OCI-M2 (cell line): ENCODE measurements around the gene MMS19.
"Not testable (repeated sequence)": the region's sequence is repeated elsewhere in the genome, so short reads cannot be mapped to it uniquely, and the experiment has no call there.

Source experiments
- DNase-seq: peaks from one replicate; lab custom pipeline; 2025; ENCODE audit not compliant: unreplicated experiment; lab: John Stamatoyannopoulos, UW

Gene MMS19

GRCh38 chr10:97506199-97506991, 8.2 kb upstream of the MMS19 start:
- DNase-seq, result no peak

- no peak for DNase-seq
These were observed 6.9 kb upstream of the MMS19 start for GRCh38 chr10:97505152-97505551.

- no peak for DNase-seq
These were observed 5.2 kb upstream of the MMS19 start for GRCh38 chr10:97503406-97503805.

- no peak for DNase-seq
These were observed 4.7 kb upstream of the MMS19 start for GRCh38 chr10:97502916-97503315.

- DNase-seq, result no peak
These were observed 2.0 kb upstream of the MMS19 start for GRCh38 chr10:97500297-97500575.

- DNase-seq, result no peak
These were observed 1.5 kb upstream of the MMS19 start for GRCh38 chr10:97499561-97500296.

GRCh38 chr10:97498841-97499560, 779 bp upstream of the MMS19 start, which contains the start of gene UBTD1:
Gene UBTD1 (plus strand): TSS chr10:97498924. CDS start chr10:97499204, 280 bp downstream.
- no peak for DNase-seq

- DNase-seq, result peak; percentile 27
These were observed 598 bp downstream of the MMS19 start for GRCh38 chr10:97497572-97498075.

- no peak for DNase-seq
These were observed 3.2 kb downstream of the MMS19 start for GRCh38 chr10:97494863-97495506.

- DNase-seq, result no peak
These were observed 4.1 kb downstream of the MMS19 start for GRCh38 chr10:97494151-97494550.

- no peak for DNase-seq
These were observed 7.6 kb downstream of the MMS19 start for GRCh38 chr10:97490592-97490991.

GRCh38 chr10:97485647-97486281, 12.5 kb downstream of the MMS19 start:
- DNase-seq, result no peak

GRCh38 chr10:97483921-97484320, 14.3 kb downstream of the MMS19 start:
- DNase-seq, result no peak

GRCh38 chr10:97483506-97483905, 14.7 kb downstream of the MMS19 start:
- no peak for DNase-seq

GRCh38 chr10:97482381-97482780, 15.8 kb downstream of the MMS19 start:
- no peak for DNase-seq

- DNase-seq, result no peak
These were observed 17.2 kb downstream of the MMS19 start for GRCh38 chr10:97481071-97481470.

GRCh38 chr10:97479939-97480338, 18.3 kb downstream of the MMS19 start:
- no peak for DNase-seq

GRCh38 chr10:97479410-97479809, 18.8 kb downstream of the MMS19 start:
- not testable (repeated sequence) for DNase-seq

- no peak for DNase-seq
These were observed 22.2 kb downstream of the MMS19 start for GRCh38 chr10:97475936-97476594.

- no peak for DNase-seq
These were observed 23.3 kb downstream of the MMS19 start for GRCh38 chr10:97474918-97475317.
